ENCODE data around the gene RHPN2.
"Not testable (repeated sequence)": the region's sequence is repeated elsewhere in the genome, so short reads cannot be mapped to it uniquely, and the experiment has no call there.

The RHPN2 gene

DNA sequence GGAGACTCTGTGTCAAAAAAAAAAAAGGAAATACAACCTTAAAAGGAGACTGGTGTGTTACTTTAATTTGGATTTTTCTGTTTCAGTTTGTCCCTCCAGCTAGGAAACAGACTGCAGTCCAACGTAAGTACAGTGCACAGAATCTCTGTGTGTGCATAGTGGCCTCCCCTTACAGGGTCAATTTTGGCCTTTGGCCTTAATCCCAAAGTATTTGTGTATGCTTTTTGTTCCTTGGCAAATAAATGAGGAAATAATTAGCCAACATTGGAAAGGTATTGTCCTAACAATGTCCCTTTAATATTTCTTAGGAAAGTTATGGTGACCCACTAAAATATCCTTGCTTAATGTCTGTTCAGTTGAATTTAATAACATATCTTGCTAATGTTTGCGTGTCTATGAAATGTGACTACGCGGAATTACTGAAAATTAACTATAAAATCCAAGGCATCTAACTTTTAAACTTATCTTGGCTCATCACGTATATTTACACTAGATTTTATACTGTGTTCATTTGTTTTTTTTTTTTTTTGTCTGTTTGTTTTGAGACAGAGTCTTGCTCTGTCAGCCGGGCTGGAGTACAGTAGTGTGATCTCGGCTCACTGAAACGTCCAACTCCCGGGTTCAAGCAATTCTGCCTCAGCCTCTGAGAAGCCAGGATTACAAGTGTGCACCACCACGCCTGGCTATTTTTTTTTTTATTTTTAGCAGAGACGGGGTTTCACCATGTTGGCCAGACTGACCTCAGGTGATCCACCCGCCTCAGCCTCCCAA is 39.0 kb downstream of the RHPN2 start:
- DNase-seq: not testable (repeated sequence)

DNA sequence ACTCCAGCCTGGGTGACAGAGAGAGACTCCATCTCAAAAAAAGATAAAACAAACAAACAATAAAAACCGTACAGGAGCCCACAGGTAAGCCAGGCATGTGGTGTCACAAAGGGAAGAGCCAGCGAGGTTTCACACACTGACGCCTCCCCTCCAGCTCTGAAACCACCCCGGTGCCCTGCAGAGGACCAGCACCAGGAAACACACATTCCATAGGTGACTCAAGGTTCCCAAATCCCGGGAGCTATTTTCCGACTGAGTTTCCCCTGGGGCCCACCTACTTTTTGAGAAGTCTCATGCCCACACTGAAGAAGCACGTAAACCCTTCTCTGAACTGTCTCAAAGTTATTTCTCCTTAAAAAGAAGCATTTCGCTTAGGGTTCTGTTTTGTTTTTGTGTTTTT is 40.3 kb downstream of the RHPN2 start:
- DNase-seq: no peak

- DNase-seq: no peak
Measured at GRCh38 chr19:33022472-33023116, 42.1 kb downstream of the RHPN2 start.

DNA sequence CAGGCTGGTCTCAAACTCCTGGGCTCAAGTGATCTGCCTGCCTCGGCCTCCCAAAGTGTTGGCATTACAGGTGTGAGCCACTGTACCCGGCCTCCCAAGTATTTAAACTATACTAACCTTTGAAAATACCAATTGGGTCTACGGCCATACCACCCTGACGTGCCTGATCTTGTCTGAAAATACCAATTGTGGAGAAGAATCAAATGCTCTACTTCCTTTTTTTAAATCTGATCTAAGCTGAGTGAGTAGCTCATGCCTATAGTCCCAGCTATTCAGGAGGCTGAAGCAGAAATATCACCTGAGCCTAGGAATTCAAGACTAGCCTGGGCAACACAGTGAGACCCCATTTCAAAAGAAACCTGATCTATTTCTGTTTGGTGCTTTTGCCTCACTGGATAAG is 53.8 kb downstream of the RHPN2 start:
- DNase-seq: not testable (repeated sequence)

- no peak for DNase-seq
Measured at GRCh38 chr19:33008738-33009137, 56.0 kb downstream of the RHPN2 start.

DNA sequence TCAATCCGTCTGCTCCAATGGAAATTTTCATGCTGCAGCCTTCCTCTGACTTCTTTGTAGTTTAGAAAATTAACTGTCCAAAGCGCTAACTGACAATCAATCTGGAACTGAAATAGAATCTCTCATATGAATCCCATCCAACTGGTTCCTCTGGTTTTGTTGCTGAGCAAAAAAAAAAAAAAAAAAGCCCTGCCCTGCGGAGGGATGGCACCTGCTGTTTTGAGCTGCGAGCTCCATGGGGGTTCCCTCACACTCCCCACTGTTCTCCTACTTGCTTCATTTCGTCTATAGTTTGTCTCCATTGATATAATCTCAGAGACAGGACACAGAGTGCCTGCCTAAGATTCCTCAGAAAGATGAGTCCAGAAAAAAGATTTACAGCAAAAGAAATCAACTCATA is 59.2 kb downstream of the RHPN2 start:
- DNase-seq: no peak

- DNase-seq: not testable (repeated sequence)
Measured at GRCh38 chr19:33003424-33004024, 61.2 kb downstream of the RHPN2 start.

- not testable (repeated sequence) for DNase-seq
Measured at GRCh38 chr19:33002126-33002865, 62.4 kb downstream of the RHPN2 start.

DNA sequence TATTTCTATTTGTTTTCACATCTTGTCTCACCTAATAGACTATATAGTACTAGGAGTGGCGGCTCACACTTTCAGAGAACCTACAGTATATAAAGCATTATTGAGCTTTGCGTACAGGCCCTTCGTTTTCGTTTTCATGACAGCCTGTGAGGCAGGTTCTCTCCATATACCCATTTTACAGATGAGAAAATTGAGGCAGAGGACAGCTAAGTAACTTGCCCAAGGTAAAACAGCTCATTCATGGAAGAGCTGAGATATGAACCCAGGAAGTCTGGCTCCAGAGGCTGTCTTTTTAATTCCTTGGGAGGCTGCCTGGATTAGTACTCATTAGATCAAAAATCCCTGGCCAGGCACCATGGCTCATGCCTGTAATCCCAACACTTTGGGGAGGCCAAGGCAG is 63.8 kb downstream of the RHPN2 start:
- no peak for DNase-seq

GRCh38 chr19:33000510-33000909 is 64.2 kb downstream of the RHPN2 start:
- no peak for DNase-seq

DNA sequence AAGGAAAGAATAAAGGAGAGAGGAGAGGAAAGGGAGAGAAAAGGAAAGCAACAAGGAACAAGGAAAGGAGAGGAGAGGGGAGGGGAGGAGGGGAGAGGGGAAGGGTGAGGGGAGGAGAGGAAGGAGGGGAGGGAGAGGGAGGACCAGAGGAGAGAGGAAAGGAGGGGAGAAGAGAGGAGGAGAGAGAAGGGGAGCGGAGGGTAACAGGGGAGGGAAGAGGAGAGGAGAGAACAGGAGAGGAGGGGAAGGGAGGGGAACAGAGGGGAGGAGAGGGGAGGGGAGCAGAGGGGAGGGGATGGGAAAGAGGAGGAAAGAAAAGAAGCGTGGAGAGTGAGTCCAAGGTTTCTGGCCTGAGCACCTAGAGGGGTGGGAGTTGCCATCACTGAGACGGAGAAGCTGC is 66.0 kb downstream of the RHPN2 start:
- DNase-seq: no peak

- no peak for DNase-seq
Measured at GRCh38 chr19:32997716-32998355, 66.9 kb downstream of the RHPN2 start.

GRCh38 chr19:32997061-32997464 is 67.6 kb downstream of the RHPN2 start:
- DNase-seq: not testable (repeated sequence)

DNA sequence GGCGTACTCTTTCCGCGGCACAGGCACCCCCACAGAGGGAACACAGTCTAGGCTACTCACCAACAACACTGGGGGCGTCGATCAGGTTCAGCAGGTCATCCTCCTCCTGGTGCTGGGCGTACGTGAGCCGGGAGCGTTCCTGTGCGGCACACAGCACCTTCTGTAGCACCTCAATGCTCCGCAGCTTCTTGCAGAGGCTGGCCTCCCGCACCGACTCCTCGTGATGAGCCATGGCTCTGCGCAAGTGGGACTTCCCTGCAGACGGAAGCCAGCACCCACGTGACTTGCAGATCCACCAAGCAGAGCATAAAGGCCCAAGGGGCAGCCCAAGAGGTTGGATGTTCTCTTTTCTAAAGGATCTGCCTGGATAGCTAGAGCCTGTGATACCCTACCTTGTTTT is 68.7 kb downstream of the RHPN2 start:
- not testable (repeated sequence) for DNase-seq

DNA sequence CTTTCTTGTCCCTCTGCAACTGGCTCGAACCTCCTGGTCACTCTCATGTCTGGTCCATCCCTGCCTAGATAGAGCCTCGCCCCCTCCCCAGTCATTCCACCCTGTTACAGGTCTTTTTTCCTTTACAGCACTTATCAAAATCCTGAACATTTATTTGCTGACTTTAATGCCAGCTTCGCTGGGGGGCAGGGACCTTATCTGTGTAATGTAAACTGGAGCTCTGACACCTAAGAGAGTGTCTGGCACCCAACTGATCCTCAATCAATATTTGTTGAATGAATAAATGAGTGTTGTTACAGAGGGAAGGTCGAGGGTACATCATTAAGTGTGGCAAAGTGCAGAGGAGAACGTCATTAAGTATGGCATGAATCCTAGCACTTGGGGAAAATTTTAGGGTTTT is 76.0 kb downstream of the RHPN2 start:
- no peak for DNase-seq

- DNase-seq: not testable (repeated sequence)
Measured at GRCh38 chr19:32988254-32988653, 76.4 kb downstream of the RHPN2 start.

DNA sequence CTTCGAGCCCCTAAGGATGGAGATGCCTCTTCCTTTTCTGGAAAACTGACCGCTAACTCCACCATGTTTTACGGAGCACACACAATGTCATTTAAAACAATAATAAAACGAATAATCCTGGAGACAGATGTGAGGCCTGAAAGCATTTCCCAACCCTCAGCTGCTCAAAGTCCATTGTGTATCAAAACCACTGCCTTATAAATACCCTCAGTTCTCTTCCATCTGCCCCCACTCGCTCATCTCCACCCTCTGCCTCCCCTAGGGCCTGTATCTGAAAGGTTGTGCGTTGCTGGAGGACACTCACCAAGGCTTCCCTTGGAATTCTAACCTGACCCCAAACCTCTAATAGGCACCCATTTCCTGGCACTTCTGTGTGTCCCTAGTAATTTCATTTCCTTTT is 82.2 kb downstream of the RHPN2 start:
- not testable (repeated sequence) for DNase-seq

DNA sequence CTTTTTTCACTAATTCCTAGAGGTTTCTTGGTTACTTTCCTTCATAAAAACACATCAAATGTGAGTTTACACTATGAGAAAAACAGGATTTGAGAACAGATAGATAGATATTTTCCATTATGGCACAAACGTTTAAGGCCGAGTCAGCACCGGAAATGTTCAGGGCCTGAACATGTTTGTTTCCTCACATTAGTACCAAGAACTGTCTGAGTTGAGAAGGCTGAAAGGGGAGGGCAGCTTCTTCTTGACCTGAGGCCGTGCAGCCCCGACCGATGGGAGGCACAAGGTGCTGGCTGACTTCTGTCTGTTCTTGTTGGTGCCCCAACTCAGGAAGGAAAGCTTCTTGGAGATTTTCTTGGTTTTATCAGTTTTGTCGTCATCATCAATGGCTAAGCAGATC is 84.9 kb downstream of the RHPN2 start:
- not testable (repeated sequence) for DNase-seq

GRCh38 chr19:32977813-32978212 is 86.9 kb downstream of the RHPN2 start:
- not testable (repeated sequence) for DNase-seq

DNA sequence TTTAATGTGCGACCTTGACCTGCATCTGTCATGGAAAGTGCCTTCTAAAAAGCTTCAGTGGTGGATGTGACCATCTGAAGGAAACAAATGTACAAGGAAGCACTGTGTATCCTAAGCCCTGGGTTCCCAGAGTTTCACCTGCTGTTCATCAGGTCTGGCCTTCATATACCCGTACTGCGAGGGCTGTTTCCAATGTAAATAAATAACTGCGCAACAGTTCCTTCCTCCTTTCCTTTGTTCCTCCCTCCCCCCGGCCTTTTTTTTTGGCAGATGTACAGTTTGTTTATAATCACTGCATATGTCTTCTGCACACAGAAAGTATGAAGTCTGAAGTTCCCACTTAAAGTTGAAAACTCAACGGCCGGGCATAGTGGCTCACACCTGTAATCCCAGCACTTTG is 87.4 kb downstream of the RHPN2 start:
- DNase-seq: no peak

DNA sequence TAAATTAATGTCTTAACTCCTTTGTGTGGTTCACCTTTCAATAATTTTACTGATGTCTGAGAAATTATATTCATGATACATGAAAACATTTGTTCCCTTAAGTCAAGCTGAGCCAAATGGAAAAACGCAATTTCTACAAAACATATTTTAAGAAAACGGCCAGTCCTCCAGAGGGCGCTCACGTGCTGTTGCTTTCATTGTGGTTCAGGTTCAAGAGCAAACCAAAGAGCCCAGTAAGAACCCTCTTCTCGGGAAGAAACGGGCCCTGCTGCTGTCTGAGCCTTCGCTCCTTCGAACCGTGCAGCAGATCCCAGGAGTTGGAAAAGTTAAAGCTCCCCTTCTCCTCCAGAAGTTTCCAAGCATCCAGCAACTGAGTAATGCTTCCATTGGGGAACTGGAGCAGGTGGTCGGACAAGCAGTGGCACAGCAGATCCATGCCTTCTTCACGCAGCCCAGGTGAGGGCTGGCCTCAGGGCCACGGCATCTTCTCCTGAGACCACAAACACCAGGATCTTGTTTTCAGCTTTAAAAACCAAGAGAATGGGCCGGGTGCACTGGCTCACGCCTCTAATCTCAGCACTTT is 88.4 kb downstream of the RHPN2 start:
- DNase-seq: peak; percentile 45
